Measurements from ENCODE around the gene PIP5K1B.

- TF ChIP-seq ZFX (IDR thresholded peaks at IDR 0.05) (no peak), CTCF (IDR thresholded peaks at IDR 0.05 in 2 of 3, conservative IDR thresholded peaks at IDR 0.05 in 1 of 3; ENCODE audit: borderline replicate concordance in 1 of 3, insufficient read depth in 1 of 3, low read depth in 2 of 3, low read length in 2 of 3) (no peak), POLR2A (IDR thresholded peaks at IDR 0.05; ENCODE audit: borderline replicate concordance, extremely low read depth, insufficient read depth, insufficient read length) (no peak), EZH2phosphoT487 (IDR thresholded peaks at IDR 0.05; ENCODE audit: borderline replicate concordance) (no peak), REST (IDR thresholded peaks at IDR 0.05; ENCODE audit: low read depth) (no peak), POLR2AphosphoS5 (IDR thresholded peaks at IDR 0.05; ENCODE audit: low read depth, low read length) (no peak), MAX (IDR thresholded peaks at IDR 0.05) (no peak), ZNF274 (IDR thresholded peaks at IDR 0.05; ENCODE audit: low read depth, low read length) (no peak), EZH2 (IDR thresholded peaks at IDR 0.05) (no peak), JUND (IDR thresholded peaks at IDR 0.05) (no peak), FOSL1 (IDR thresholded peaks at IDR 0.05; ENCODE audit: low read depth) (no peak), RAD21 (IDR thresholded peaks at IDR 0.05; ENCODE audit: low read depth) (no peak), YY1 (IDR thresholded peaks at IDR 0.05; ENCODE audit: extremely low read depth, insufficient replicate concordance, low read depth, low read length) (no peak), EGR1 (IDR thresholded peaks at IDR 0.05; ENCODE audit: low read depth) (no peak)
Measured at GRCh38 chr9:69003051-69003450, 298.0 kb downstream of the PIP5K1B start.

Measured in HCT116 (cell line).